Mononuclear cell (primary cell): ENCODE results near the gene TTPAL. TPM values are rescaled to one million over a fixed set of nuclear protein-coding genes. Genes with fewer than 3 reads are reported as not detected.

Experiments used
- H3K27me3 ChIP-seq: 2 replicates; pipeline ENCODE4 v1.6.0; 2011; ENCODE audit warnings: low read length, control low read depth; ENCODE audit not compliant: insufficient read depth
- H3K4me1 ChIP-seq: 2 replicates; pipeline ENCODE4 v1.5.1; 2011; ENCODE audit warnings: mild to moderate bottlenecking, low read length, control low read depth; ENCODE audit not compliant: insufficient read depth
- H3K4me3 ChIP-seq: 2 replicates; pipeline ENCODE4 v1.5.1; 2011; ENCODE audit warnings: mild to moderate bottlenecking, low read length, moderate library complexity
- H3K9me3 ChIP-seq: 2 replicates; pipeline ENCODE4 v1.5.1; 2011; ENCODE audit warnings: low read depth, mild to moderate bottlenecking, control low read depth, low read length
- total RNA-seq: library from RNA; depleted of rRNA; stranded (reverse); fragments of >200 nt; gene quantifications from one replicate; pipeline ENCODE4 v1.2.3, GENCODE V29; 2012

The TTPAL gene
- total RNA-seq, 1 donor, result 4.7 TPM

- H3K4me1 ChIP-seq, result peaks cover 32% of the 10 kb centered on the region
- peak within 1 kb of the TSS; percentile 89 for H3K4me3 ChIP-seq
- H3K27me3 ChIP-seq, result no peaks in the 10 kb centered on the region
Measured at GRCh38 chr20:44521484-44522481, 46.1 kb downstream of the TTPAL start, which contains the start of gene SERINC3. SERINC3 (minus strand) TSS chr20:44522070; CDS start chr20:44521951, 119 bp downstream.

GRCh38 chr20:44522841-44523240 lies 47.2 kb downstream of the TTPAL start:
- Histone ChIP-seq H3K4me1 (peaks cover 28% of the 10 kb centered on the region), H3K4me3 (no peak overlapping the region), H3K9me3 (no peaks in the 10 kb centered on the region), H3K27me3 (no peaks in the 10 kb centered on the region)

More at GRCh38 chr20:44521484-44522481, 46.1 kb downstream of the TTPAL start, which contains the start of gene SERINC3:
- H3K9me3 ChIP-seq, result no peaks in the 10 kb centered on the region

DNA sequence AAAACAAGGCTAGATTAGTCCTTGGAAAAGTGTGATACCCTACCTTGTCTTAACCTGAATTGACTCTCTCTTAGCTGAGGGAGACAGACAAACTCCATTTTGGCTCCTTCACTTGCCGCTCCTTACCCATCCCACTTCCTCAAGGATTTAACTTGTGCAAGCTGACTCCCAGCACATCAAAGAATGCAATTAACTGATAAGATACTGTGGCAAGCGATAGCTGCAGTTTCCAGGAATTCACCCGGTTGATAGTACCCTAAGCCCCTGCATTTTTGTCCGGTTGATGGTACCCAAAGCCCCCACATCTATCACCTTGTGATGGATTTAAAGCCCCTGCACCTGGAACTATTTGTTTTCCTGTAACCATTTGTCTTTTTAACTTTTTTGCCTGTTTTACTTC lies 48.1 kb downstream of the TTPAL start:
- Histone ChIP-seq H3K4me1 (peaks cover 25% of the 10 kb centered on the region), H3K9me3 (no peaks in the 10 kb centered on the region), H3K4me3 (no peak overlapping the region), H3K27me3 (no peaks in the 10 kb centered on the region)

GRCh38 chr20:44526129-44526528 lies 50.5 kb downstream of the TTPAL start:
- H3K27me3 ChIP-seq, result no peaks in the 10 kb centered on the region
- no peak overlapping the region for H3K4me3 ChIP-seq
- no peaks in the 10 kb centered on the region for H3K9me3 ChIP-seq
- peaks cover 8% of the 10 kb centered on the region for H3K4me1 ChIP-seq

DNA sequence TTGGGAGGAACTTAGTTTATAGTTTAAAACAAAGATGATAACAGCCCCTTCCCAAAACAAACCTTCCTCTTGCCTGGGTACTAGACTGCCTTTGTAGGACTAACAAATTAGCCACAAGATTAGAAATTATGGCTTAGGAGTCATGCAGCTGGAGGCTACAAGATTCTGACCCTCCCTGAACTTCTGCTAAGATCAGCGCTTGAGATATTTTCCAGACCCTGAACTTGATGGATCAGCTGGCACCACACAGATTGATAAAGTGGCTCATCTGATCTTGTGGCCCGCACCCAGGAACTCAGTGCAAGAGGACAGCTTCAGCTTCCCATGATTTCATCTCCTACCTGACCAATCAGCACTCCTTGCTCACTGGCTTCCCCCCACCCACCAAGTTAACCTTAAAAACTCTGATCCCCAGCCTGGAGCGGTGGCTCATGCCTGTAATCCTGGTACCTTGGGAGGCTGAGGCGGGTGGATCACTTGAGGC lies 52.1 kb downstream of the TTPAL start:
- H3K4me3 ChIP-seq, result no peak overlapping the region
- H3K9me3 ChIP-seq, result no peaks in the 10 kb centered on the region
- peaks cover 2% of the 10 kb centered on the region for H3K27me3 ChIP-seq
- peaks cover 18% of the 10 kb centered on the region for H3K4me1 ChIP-seq

DNA sequence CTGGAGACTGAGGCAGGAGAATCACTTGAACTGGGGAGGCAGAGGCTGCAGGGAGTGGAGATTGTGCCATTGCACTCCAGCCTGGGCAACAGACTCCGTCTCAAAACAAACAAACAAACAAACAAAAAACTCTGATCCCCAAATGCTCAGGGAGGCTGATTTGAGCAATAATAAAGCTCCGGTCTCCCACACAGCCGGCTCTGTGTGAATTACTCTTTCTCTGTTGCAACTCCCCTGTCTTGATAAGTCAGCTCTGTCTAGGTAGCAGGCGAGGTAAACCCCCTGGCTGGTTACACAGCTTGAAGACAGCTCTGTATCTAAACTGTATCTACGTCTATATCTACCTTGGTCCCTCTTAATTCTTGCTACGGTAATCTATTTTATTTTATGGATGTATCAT lies 52.6 kb downstream of the TTPAL start:
- Histone ChIP-seq H3K27me3 (peaks cover 2% of the 10 kb centered on the region), H3K4me1 (peaks cover 23% of the 10 kb centered on the region), H3K9me3 (no peaks in the 10 kb centered on the region), H3K4me3 (no peak overlapping the region)

DNA sequence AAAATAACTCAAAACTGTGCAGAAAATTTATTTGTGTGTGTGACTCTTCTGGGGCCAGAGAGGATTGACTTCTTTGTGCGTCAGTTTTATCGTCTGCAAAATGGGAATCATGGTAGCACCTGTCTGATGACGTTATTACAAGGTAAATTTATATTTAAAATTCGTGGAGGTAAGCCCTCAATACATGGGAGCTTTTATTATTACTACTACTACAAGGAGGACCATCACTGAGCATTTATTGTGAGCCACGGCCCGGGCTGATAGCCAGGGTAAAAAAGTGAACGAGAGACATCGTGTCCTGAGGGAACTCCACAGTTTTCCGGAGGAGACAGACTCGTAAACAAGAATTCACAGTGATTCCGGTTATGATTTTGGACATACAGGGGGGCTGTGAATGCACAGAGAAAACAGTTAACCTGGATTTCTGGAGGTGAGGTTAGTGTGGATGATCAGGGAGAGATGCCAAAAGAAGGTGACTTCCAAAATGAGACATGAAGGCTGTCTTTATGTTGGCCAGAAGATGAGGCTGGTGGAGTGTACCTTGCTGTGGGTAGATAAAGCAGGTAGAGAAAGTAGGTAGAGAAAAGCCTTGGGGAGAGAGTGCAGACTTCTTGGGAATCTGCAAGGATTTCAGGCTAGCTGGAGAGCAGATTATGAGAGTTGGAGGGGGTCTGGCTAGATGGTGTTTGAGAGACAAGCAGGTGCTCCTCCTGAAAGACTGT lies 56.7 kb downstream of the TTPAL start:
- Histone ChIP-seq H3K4me1 (peaks cover 27% of the 10 kb centered on the region), H3K27me3 (peaks cover 2% of the 10 kb centered on the region), H3K9me3 (no peaks in the 10 kb centered on the region), H3K4me3 (peak overlapping the region; percentile 53)

DNA sequence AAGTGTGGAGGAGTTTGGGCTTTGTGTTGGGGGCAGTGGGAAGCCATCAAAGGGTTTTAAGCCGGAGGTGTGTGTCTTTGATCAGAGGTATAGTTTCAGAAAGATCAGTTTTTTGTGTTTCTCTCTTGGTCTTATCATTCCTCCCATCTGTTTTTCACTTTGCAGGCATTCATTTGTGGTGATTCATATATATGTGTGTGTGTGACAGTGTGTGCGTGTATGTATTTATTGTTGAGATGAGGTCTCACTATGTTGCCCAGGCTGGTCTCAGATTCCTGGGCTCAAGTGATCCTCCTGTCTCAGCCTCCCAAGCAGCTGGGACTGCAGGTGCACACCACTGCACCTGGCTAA lies 57.3 kb downstream of the TTPAL start:
- Histone ChIP-seq H3K27me3 (peaks cover 2% of the 10 kb centered on the region), H3K4me3 (no peak overlapping the region), H3K4me1 (peaks cover 27% of the 10 kb centered on the region), H3K9me3 (no peaks in the 10 kb centered on the region)

GRCh38 chr20:44533928-44534327 lies 58.3 kb downstream of the TTPAL start:
- Histone ChIP-seq H3K9me3 (no peaks in the 10 kb centered on the region), H3K4me3 (no peak overlapping the region), H3K4me1 (peaks cover 27% of the 10 kb centered on the region), H3K27me3 (peaks cover 2% of the 10 kb centered on the region)

GRCh38 chr20:44536175-44536574 lies 60.5 kb downstream of the TTPAL start:
- Histone ChIP-seq H3K27me3 (peaks cover 2% of the 10 kb centered on the region), H3K4me1 (peaks cover 25% of the 10 kb centered on the region), H3K9me3 (no peaks in the 10 kb centered on the region), H3K4me3 (no peak overlapping the region)

GRCh38 chr20:44537993-44538392 lies 62.3 kb downstream of the TTPAL start:
- no peaks in the 10 kb centered on the region for H3K27me3 ChIP-seq
- H3K4me1 ChIP-seq, result peaks cover 7% of the 10 kb centered on the region
- no peaks in the 10 kb centered on the region for H3K9me3 ChIP-seq
- H3K4me3 ChIP-seq, result no peak overlapping the region

DNA sequence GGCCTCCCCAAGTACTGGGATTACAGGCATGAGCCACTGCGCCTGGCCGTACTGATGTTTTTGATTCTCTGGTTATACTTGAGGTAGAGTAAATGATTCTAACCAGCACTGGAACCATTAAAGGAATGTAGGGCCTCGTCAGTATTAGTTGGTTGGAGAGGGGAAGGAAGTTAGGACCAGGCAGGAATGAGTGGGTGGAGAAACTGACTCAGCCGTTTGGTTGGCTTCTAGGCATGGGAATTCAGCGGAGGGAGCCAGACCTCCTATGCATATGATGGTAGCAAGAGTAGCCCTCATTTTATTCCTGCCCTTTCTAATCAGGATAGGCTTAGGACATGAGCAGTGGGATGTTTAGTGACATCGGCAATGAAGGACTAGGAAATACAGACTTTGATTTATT lies 65.2 kb downstream of the TTPAL start:
- peaks cover 4% of the 10 kb centered on the region for H3K4me1 ChIP-seq
- no peaks in the 10 kb centered on the region for H3K27me3 ChIP-seq
- no peak overlapping the region for H3K4me3 ChIP-seq
- H3K9me3 ChIP-seq, result no peaks in the 10 kb centered on the region

- H3K4me3 ChIP-seq, result no peak overlapping the region
- no peaks in the 10 kb centered on the region for H3K27me3 ChIP-seq
- no peaks in the 10 kb centered on the region for H3K4me1 ChIP-seq
- H3K9me3 ChIP-seq, result no peaks in the 10 kb centered on the region
Measured at GRCh38 chr20:44541992-44542391, 66.3 kb downstream of the TTPAL start.

DNA sequence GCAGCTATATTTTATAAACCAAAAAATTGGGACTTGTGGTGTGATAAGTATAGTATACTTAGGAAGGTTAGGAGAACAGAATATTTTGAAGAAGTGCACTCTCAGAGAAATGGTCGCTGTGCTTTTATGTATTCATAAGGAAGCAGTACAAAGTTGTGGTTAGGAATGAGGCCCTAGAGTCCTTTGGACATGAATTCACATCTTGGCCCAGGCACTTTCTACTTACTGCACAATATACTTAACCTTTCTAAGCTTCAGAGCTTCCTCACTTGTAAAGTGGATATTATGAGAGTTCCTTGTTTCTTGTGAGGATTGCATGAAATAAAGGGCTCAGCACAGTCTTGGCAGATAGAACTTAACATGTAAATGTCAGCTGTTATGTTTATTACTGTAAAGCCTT lies 67.2 kb downstream of the TTPAL start:
- no peaks in the 10 kb centered on the region for H3K9me3 ChIP-seq
- H3K27me3 ChIP-seq, result no peaks in the 10 kb centered on the region
- no peak overlapping the region for H3K4me3 ChIP-seq
- H3K4me1 ChIP-seq, result no peaks in the 10 kb centered on the region

- Histone ChIP-seq H3K9me3 (no peaks in the 10 kb centered on the region), H3K4me1 (no peaks in the 10 kb centered on the region), H3K4me3 (no peak overlapping the region), H3K27me3 (no peaks in the 10 kb centered on the region)
Measured at GRCh38 chr20:44543358-44543757, 67.7 kb downstream of the TTPAL start.
